Measurements from ENCODE around the gene SULT1C2.
A peak's percentile ranks its signal among the peaks of the same experiment; 100 is the strongest.

Gene SULT1C2

GRCh38 chr2:108266218-108266617 lies 22.5 kb upstream of the SULT1C2 start:
- no peak for TF ChIP-seq TAF1 (IDR thresholded peaks at IDR 0.05; ENCODE audit: low read depth)
- TF ChIP-seq USF1 (IDR thresholded peaks at IDR 0.05), result no peak
- TF ChIP-seq, protein P1, sequence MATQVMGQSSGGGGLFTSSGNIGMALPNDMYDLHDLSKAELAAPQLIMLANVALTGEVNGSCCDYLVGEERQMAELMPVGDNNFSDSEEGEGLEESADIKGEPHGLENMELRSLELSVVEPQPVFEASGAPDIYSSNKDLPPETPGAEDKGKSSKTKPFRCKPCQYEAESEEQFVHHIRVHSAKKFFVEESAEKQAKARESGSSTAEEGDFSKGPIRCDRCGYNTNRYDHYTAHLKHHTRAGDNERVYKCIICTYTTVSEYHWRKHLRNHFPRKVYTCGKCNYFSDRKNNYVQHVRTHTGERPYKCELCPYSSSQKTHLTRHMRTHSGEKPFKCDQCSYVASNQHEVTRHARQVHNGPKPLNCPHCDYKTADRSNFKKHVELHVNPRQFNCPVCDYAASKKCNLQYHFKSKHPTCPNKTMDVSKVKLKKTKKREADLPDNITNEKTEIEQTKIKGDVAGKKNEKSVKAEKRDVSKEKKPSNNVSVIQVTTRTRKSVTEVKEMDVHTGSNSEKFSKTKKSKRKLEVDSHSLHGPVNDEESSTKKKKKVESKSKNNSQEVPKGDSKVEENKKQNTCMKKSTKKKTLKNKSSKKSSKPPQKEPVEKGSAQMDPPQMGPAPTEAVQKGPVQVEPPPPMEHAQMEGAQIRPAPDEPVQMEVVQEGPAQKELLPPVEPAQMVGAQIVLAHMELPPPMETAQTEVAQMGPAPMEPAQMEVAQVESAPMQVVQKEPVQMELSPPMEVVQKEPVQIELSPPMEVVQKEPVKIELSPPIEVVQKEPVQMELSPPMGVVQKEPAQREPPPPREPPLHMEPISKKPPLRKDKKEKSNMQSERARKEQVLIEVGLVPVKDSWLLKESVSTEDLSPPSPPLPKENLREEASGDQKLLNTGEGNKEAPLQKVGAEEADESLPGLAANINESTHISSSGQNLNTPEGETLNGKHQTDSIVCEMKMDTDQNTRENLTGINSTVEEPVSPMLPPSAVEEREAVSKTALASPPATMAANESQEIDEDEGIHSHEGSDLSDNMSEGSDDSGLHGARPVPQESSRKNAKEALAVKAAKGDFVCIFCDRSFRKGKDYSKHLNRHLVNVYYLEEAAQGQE (IDR thresholded peaks at IDR 0.05; ENCODE audit: low read depth), result no peak
- TF ChIP-seq ZBTB7A (IDR thresholded peaks at IDR 0.05; ENCODE audit: low read depth), result no peak
- TF ChIP-seq EP300 (IDR thresholded peaks at IDR 0.05; ENCODE audit: borderline replicate concordance), result no peak
- no peak for TF ChIP-seq FOXM1 (IDR thresholded peaks at IDR 0.05; ENCODE audit: borderline replicate concordance, low read depth)
- TF ChIP-seq CEBPB (IDR thresholded peaks at IDR 0.05), result no peak
- no peak for TF ChIP-seq YY1 (IDR thresholded peaks at IDR 0.05; ENCODE audit: low read depth)
- TF ChIP-seq TEAD4 (IDR thresholded peaks at IDR 0.05), result no peak
- no peak for TF ChIP-seq TCF12 (IDR thresholded peaks at IDR 0.05; ENCODE audit: low read depth)
- no peak for TF ChIP-seq NFIC (IDR thresholded peaks at IDR 0.05)
- no peak for TF ChIP-seq EGR1 (IDR thresholded peaks at IDR 0.05)
- TF ChIP-seq CREB1 (IDR thresholded peaks at IDR 0.05; ENCODE audit: low read depth), result no peak

GRCh38 chr2:108267101-108267500 lies 21.6 kb upstream of the SULT1C2 start:
- TF ChIP-seq CEBPB (IDR thresholded peaks at IDR 0.05), result peak; percentile 81
- no peak for TF ChIP-seq FOXM1 (IDR thresholded peaks at IDR 0.05; ENCODE audit: borderline replicate concordance, low read depth)

DNA sequence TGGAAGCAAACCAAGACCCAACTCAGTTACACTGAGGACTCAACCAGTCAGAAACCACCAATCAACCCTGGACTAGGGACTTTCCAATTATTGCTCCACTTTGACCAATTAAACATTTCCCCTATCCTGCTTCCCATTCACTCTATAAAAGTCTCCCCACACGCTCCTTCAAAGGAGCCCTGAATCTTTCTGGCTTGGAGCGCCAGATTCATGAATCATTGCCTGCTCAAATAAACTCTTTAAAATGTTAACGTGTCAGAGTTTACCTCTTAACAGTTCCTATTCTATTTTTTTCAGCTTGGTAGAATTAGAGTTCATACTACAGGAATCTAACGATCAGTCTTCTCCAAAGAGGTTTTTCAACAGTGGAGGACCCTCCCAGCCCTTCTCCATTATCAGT lies 20.7 kb upstream of the SULT1C2 start:
- TF ChIP-seq MAX (IDR thresholded peaks at IDR 0.05) (no peak), TEAD4 (IDR thresholded peaks at IDR 0.05) (no peak), USF1 (IDR thresholded peaks at IDR 0.05) (no peak), FOXM1 (IDR thresholded peaks at IDR 0.05; ENCODE audit: borderline replicate concordance, low read depth) (no peak)

- TF ChIP-seq TCF12 (IDR thresholded peaks at IDR 0.05; ENCODE audit: low read depth) (no peak), EGR1 (IDR thresholded peaks at IDR 0.05) (no peak), USF1 (IDR thresholded peaks at IDR 0.05) (no peak), CEBPB (IDR thresholded peaks at IDR 0.05) (no peak), FOXM1 (IDR thresholded peaks at IDR 0.05; ENCODE audit: borderline replicate concordance, low read depth) (no peak), TEAD4 (IDR thresholded peaks at IDR 0.05) (no peak), TAF1 (IDR thresholded peaks at IDR 0.05; ENCODE audit: low read depth) (no peak), RAD21 (IDR thresholded peaks at IDR 0.05; ENCODE audit: low read depth) (no peak), YY1 (IDR thresholded peaks at IDR 0.05; ENCODE audit: low read depth) (no peak), CREB1 (IDR thresholded peaks at IDR 0.05; ENCODE audit: low read depth) (no peak), ZBTB7A (IDR thresholded peaks at IDR 0.05; ENCODE audit: low read depth) (no peak), NFIC (IDR thresholded peaks at IDR 0.05) (no peak), EP300 (IDR thresholded peaks at IDR 0.05; ENCODE audit: borderline replicate concordance) (no peak), MAX (IDR thresholded peaks at IDR 0.05) (no peak)
- TF ChIP-seq, protein P1 (IDR thresholded peaks at IDR 0.05; ENCODE audit: low read depth), result no peak
These were observed 18.3 kb upstream of the SULT1C2 start for GRCh38 chr2:108270346-108270745.

DNA sequence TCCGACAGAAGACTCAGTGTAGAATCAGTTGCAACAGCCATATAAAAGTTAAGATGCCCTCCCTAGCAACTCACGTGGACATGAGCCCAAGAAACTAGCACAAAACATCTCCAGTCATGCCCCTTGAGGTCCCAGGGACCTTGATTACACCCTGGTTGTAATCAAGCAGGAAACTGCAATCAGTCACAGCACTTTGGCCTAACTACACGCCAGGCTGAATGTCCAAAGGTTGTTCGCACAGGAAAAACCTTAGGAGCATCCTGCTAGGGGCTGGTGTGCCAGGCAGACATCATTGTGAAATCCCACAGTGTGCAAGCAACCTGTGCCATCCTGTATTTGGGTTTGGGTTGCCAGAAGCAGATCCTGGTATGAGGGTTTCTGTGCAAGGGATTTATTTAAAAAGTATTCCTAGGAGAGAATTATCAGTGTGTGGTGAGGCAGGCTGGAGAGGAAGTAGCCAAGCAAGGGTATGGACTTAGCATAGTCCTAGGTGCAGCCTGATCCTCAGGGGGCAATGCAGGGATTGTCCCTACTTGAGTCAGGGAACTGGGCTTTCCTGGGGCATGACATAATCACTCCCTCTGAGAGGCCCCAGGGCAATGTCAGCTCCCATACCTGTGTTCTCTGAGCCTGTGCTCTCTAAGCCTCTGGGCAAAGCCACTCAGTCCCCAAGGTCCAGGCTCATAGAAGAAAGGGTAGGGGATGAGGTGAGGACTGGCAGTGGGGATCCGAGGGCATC lies 17.8 kb upstream of the SULT1C2 start:
- no peak for TF ChIP-seq ZBTB7A (IDR thresholded peaks at IDR 0.05; ENCODE audit: low read depth)

DNA sequence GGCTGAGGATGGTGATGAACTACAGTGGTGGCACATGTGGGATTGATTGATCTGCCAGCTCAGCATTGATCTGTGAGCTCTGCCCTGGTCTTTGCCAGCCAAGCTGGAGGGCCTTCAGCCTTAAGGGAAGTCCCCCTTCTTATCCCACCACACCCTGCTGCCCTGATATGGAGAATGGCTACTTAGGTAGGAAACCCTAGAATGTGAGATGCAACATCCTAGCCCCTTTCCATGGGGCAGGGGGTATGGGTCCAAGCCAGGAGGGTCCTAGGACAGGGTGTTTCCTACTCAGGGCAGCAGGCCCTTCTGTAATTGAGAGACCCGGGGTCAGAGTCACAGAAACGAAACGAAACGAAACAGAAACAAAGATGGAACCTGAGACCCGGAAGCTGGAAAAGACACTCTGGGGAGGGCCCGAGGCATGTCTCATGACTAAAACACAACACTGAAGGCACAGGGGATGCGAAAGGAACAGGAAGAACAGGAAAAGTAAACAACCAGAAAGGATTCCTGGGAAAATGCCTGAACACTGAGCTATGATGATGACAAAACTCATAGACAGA lies 16.9 kb upstream of the SULT1C2 start:
- TF ChIP-seq RAD21 (IDR thresholded peaks at IDR 0.05; ENCODE audit: low read depth) (no peak), TEAD4 (IDR thresholded peaks at IDR 0.05) (no peak), NFIC (IDR thresholded peaks at IDR 0.05) (no peak), TAF1 (IDR thresholded peaks at IDR 0.05; ENCODE audit: low read depth) (no peak), USF1 (IDR thresholded peaks at IDR 0.05) (no peak), FOXM1 (IDR thresholded peaks at IDR 0.05; ENCODE audit: borderline replicate concordance, low read depth) (no peak), YY1 (IDR thresholded peaks at IDR 0.05; ENCODE audit: low read depth) (no peak), EGR1 (IDR thresholded peaks at IDR 0.05) (no peak), MAX (IDR thresholded peaks at IDR 0.05) (no peak), ZBTB7A (IDR thresholded peaks at IDR 0.05; ENCODE audit: low read depth) (no peak)
